IPS-20b (cell line): ENCODE results near the gene PLEKHM2.

ENCODE experiments used
- H3K27ac ChIP-seq: one replicate; pipeline ENCODE4 v1.5.1; 2013; ENCODE audit warnings: low read length
- H3K27me3 ChIP-seq: 2 replicates; pipeline ENCODE4 v1.6.1; 2013; ENCODE audit warnings: mild to moderate bottlenecking, low read length, inconsistent platforms; ENCODE audit not compliant: insufficient read depth
- H3K36me3 ChIP-seq: 2 replicates; pipeline ENCODE4 v1.6.1; 2013; ENCODE audit warnings: low read depth, mild to moderate bottlenecking, inconsistent platforms, low read length, moderate library complexity; ENCODE audit not compliant: insufficient read depth
- H3K4me1 ChIP-seq: 2 replicates; pipeline ENCODE4 v1.6.1; 2013; ENCODE audit warnings: mild to moderate bottlenecking, control low read depth, inconsistent platforms, low read length, moderate library complexity; ENCODE audit not compliant: insufficient read depth
- H3K4me3 ChIP-seq: 2 replicates; pipeline ENCODE4 v1.5.1; 2013; ENCODE audit warnings: mild to moderate bottlenecking, low read length, inconsistent platforms
- H3K9ac ChIP-seq: 2 replicates; pipeline ENCODE4 v1.6.1; 2013; ENCODE audit warnings: low read depth, mild to moderate bottlenecking, inconsistent platforms, low read length, moderate library complexity
- H3K9me3 ChIP-seq: 2 replicates; pipeline ENCODE4 v1.6.1; 2013; ENCODE audit warnings: mild to moderate bottlenecking, low read depth, low read length, inconsistent platforms; ENCODE audit not compliant: insufficient read depth

Gene PLEKHM2

DNA sequence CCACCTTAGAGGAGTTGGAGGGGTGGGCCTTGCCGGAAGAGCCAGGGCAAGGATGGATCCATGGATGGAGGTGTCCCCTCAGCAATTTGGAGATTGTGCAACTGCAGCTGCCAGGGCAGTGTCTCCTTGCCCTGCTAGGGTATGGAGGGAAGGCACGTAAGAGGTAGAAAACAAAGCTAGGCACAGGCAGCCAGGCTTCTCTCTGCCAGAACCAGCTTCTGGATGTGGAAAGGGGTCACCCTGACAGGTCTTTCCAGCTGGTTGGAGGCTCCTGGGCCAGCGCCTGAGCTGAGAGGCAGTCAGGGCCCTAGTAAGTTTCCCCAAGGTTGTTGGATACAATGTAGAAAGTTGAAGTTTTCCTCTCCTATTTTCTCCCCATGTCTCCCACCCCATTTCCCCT lies 36.7 kb downstream of the PLEKHM2 start:
- H3K9ac ChIP-seq = no peak overlapping the region
- H3K9me3 ChIP-seq = no peaks in the 10 kb centered on the region
- no peak overlapping the region for H3K27ac ChIP-seq
- H3K27me3 ChIP-seq = no peaks in the 10 kb centered on the region
- H3K36me3 ChIP-seq = peaks cover 65% of the 10 kb centered on the region
- no peak overlapping the region for H3K4me3 ChIP-seq
- no peaks in the 10 kb centered on the region for H3K4me1 ChIP-seq

- Histone ChIP-seq H3K4me1 (no peaks in the 10 kb centered on the region), H3K9me3 (no peaks in the 10 kb centered on the region), H3K4me3 (no peak overlapping the region), H3K27ac (no peak overlapping the region), H3K36me3 (peaks cover 59% of the 10 kb centered on the region), H3K9ac (no peak overlapping the region), H3K27me3 (no peaks in the 10 kb centered on the region)
These were observed 38.3 kb downstream of the PLEKHM2 start for GRCh38 chr1:15722411-15722810.

DNA sequence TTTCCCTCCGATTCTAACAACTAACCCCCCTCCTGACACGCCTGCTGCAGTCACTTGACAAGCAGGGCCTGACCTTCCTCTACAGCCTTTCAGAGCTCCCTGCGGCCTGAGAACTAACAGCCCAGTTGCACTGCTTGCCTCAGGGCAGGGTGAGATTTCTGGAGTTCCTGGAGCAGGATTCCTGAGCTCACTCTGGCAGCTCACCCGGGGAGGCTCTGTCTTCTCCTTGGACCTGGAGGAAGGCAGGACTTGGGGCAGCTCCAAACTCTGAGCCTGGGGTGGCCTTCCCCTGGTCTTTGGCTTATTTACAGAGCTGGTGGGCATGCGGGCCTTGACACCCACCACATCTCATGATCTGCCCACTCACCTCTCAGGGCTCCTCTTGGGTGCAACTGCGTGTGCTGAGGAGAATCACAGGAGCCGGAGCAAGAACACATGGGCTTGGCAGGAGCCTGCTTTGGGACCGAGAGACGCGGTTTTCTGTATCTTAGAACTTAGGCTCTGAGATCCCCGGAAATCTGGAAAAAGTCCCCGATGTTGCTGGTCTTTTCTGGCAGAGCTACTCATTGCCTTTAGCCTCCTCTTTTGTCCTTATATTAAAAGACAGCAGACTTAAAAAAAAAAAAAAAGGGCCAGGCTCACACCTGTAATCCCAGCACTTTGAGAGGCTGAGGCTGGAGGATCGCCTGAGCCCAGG lies 38.9 kb downstream of the PLEKHM2 start:
- Histone ChIP-seq H3K9ac (no peak overlapping the region), H3K4me1 (no peaks in the 10 kb centered on the region), H3K4me3 (no peak overlapping the region), H3K27me3 (no peaks in the 10 kb centered on the region), H3K27ac (no peak overlapping the region), H3K36me3 (peaks cover 59% of the 10 kb centered on the region), H3K9me3 (no peaks in the 10 kb centered on the region)

GRCh38 chr1:15723631-15724246 lies 39.6 kb downstream of the PLEKHM2 start:
- H3K4me3 ChIP-seq = no peak overlapping the region
- peaks cover 60% of the 10 kb centered on the region for H3K36me3 ChIP-seq
- no peaks in the 10 kb centered on the region for H3K27me3 ChIP-seq
- H3K9ac ChIP-seq = no peak overlapping the region
- no peak overlapping the region for H3K27ac ChIP-seq
- no peaks in the 10 kb centered on the region for H3K9me3 ChIP-seq
- no peaks in the 10 kb centered on the region for H3K4me1 ChIP-seq

DNA sequence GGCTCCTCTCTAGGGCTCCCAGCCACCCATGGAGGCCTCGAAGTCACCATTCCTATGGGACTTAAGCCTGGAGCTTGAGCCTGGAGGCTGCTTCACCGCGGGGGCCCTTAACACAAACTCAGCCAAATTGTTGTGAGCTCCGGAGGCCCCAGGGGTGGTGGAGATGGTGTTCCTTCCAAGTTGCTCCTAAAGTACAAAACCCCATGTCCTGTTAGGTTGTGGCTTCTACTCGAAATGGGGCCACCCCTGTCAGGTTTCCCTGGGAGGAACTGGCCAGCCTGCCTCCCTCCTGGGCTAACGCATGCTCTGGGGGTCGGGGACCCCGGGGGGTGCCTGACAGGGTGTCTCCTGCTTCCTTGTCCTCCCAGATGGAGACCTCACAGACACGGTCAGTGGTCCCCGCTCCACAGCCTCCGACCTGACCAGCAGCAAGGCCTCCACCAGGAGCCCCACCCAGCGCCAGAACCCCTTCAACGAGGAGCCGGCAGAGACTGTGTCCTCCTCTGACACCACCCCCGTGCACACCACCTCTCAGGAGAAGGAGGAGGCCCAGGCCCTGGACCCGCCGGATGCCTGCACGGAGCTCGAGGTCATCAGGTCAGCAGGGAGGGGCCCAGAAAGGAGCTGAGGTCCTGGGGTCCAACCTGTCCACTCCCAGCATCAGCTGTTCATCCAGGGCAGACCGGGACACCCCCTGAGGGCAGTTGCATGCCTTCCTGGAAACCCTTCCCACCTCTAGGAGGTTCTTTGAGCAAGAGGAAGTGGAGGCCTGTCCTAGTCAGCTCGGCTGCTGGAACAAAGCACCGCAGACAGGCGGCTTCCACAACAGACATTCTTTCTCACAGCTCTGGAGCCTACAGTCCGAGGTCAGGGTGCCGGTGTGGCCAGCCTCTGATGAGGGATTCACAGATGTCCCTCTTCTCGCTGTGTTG lies 41.1 kb downstream of the PLEKHM2 start:
- no peaks in the 10 kb centered on the region for H3K9me3 ChIP-seq
- no peak overlapping the region for H3K4me3 ChIP-seq
- no peak overlapping the region for H3K27ac ChIP-seq
- H3K9ac ChIP-seq = no peak overlapping the region
- H3K4me1 ChIP-seq = no peaks in the 10 kb centered on the region
- no peaks in the 10 kb centered on the region for H3K27me3 ChIP-seq
- peaks cover 49% of the 10 kb centered on the region for H3K36me3 ChIP-seq

DNA sequence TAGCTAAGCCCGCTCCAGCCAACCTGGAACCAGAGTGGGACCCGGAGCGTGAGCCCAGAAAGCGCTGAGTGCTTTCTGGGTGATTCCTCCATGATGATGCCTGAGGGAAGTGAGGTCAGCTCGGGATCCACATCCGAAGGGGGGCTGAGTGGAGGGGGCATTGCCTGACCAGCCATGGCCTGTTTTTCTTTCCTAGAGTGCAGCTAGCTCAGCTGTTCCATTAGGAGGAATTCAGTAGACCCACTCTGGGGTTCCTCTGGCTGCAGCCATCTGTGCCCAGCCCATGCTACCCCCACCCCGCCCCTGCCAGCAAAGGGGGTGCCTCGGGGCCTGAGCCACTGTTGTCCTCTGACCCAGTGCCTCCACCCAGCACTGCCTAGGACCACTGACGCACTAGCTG lies 42.4 kb downstream of the PLEKHM2 start:
- Histone ChIP-seq H3K9ac (no peak overlapping the region), H3K4me3 (no peak overlapping the region), H3K4me1 (no peaks in the 10 kb centered on the region), H3K27me3 (no peaks in the 10 kb centered on the region), H3K27ac (no peak overlapping the region), H3K9me3 (no peaks in the 10 kb centered on the region), H3K36me3 (peaks cover 50% of the 10 kb centered on the region)

DNA sequence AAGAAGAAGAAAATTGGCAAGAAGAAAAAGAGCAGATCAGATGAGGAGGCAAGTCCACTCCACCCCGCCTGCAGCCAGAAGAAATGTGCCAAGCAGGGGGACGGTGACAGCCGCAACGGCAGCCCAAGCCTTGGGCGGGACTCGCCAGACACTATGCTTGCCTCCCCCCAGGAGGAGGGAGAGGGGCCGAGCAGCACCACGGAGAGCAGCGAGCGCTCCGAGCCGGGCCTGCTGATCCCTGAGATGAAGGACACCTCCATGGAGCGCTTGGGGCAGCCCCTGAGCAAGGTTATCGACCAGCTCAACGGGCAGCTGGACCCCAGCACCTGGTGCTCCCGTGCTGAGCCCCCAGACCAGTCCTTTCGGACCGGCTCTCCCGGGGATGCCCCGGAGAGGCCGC lies 42.9 kb downstream of the PLEKHM2 start:
- no peak overlapping the region for H3K4me3 ChIP-seq
- no peaks in the 10 kb centered on the region for H3K9me3 ChIP-seq
- H3K4me1 ChIP-seq = no peaks in the 10 kb centered on the region
- peaks cover 49% of the 10 kb centered on the region for H3K36me3 ChIP-seq
- no peak overlapping the region for H3K9ac ChIP-seq
- no peaks in the 10 kb centered on the region for H3K27me3 ChIP-seq
- H3K27ac ChIP-seq = no peak overlapping the region

DNA sequence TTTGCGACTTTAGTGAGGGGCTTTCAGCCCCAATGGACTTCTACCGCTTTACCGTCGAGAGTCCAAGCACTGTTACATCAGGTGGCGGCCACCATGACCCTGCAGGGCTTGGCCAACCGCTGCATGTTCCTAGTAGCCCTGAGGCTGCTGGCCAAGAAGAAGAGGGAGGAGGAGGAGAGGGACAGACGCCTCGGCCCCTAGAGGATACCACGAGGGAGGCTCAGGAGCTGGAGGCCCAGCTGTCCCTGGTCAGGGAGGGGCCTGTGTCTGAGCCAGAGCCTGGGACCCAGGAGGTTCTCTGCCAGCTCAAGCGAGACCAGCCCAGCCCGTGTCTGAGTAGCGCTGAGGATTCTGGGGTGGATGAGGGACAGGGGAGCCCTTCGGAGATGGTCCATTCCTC lies 43.3 kb downstream of the PLEKHM2 start:
- no peak overlapping the region for H3K9ac ChIP-seq
- no peak overlapping the region for H3K4me3 ChIP-seq
- H3K9me3 ChIP-seq = no peaks in the 10 kb centered on the region
- no peaks in the 10 kb centered on the region for H3K4me1 ChIP-seq
- peaks cover 52% of the 10 kb centered on the region for H3K36me3 ChIP-seq
- H3K27me3 ChIP-seq = no peaks in the 10 kb centered on the region
- no peak overlapping the region for H3K27ac ChIP-seq

DNA sequence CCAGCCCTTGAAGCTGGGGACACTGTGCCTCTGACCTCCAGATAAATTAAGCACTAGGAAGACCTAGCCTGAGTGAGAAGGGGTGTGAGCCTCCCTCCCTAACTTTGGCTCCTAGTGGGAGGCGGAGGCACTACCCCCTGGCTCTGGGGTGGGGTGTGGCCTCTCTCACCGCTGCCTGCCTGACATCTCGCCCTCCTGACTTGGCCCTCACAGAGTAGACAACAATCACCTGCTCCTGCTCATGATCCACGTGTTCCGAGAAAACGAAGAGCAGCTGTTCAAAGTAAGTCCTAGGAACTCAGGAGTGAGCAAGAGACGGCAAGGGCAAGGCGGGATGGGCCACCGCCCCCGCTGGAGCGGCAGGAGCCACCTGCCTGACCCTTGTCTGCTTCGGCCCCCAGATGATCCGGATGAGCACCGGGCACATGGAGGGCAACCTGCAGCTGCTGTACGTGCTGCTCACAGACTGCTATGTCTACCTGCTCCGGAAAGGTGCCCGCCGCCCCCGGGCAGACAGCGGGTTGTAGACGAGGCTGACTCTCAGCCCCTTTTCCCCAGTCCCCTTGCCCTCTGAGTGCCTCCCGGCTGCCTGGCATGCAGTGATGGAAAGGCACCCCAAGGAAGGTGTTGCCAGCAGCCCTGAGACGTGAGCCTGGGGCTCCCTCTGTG lies 43.9 kb downstream of the PLEKHM2 start:
- Histone ChIP-seq H3K27ac (no peak overlapping the region), H3K4me1 (no peaks in the 10 kb centered on the region), H3K36me3 (peaks cover 52% of the 10 kb centered on the region), H3K9me3 (no peaks in the 10 kb centered on the region), H3K4me3 (no peak overlapping the region), H3K27me3 (no peaks in the 10 kb centered on the region), H3K9ac (no peak overlapping the region)

- Histone ChIP-seq H3K4me1 (no peaks in the 10 kb centered on the region), H3K36me3 (peaks cover 60% of the 10 kb centered on the region), H3K27ac (no peak overlapping the region), H3K4me3 (no peak overlapping the region), H3K9ac (no peak overlapping the region), H3K9me3 (no peaks in the 10 kb centered on the region), H3K27me3 (no peaks in the 10 kb centered on the region)
These were observed 45.0 kb downstream of the PLEKHM2 start for GRCh38 chr1:15728937-15729657.

DNA sequence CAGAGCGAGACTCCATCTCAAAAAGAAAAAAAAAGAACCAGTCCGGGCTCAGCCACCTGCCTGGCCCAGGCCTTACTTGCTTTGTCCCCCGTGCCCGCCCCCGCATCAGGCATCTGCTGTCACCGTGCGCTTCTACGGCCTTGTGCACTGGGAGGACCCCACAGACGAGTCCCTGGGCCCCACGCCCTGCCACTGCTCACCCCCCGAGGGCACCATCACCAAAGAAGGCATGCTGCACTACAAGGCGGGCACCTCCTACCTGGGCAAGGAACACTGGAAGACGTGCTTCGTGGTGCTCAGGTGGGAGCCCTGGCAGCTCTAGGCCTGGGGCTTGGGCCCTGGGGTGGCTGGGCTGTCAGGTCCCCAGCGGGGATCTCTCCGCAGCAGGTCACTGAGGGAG lies 46.3 kb downstream of the PLEKHM2 start:
- Histone ChIP-seq H3K4me1 (no peaks in the 10 kb centered on the region), H3K9me3 (no peaks in the 10 kb centered on the region), H3K4me3 (no peak overlapping the region), H3K27me3 (no peaks in the 10 kb centered on the region), H3K9ac (no peak overlapping the region), H3K36me3 (peaks cover 62% of the 10 kb centered on the region), H3K27ac (no peak overlapping the region)
